ENCODE data around the gene CARMIL1.

The CARMIL1 gene

DNA sequence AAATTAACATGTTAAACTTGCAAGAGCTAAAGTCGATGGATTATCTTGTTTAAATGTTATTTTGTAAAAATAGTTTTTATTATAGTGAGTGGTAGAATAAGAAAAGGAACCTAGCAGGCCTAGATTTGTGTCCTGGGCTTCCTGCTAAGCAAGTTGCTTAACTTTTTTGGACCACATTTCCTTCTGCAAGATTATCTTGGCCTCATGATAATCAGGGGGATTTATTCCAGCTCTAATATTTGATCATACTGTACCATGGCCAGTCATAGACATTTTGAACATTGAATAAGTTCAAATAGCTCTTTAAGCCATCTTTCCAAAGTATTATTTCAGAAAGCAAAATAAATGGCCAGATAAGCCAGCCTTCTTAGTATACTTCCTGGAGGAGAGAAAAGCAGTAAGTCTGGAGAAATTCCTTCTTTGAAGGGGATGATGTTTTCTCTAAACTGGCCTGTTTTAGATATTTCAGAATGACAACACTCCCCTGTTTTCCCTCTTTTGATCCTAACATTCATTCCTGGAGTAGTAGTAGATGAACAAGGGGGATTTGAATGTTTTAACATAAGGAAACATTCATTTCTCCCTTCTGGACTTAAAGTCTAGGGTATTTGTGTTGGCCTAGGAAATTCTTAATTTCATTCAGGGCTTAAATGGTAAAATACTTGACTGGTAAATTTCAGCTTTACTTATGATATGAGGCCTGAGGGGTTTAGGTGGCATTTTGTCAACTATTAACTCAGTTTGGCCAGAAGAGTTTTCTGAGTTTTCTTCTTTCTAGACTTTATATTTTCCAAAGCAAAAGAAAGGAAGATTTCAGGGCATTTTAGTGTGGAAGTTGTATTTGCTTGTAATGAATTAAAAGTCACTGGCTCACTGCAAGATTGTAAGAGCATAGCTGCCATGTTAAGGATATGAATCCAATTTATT lies 264.1 kb downstream of the CARMIL1 start:
- Histone ChIP-seq H3K9me3 (ENCODE audit: insufficient read depth, low read depth, low read length) (no peaks in the 10 kb centered on the region), H3K9me2 (replicated peaks; ENCODE audit: low read depth, low read length) (no peaks in the 10 kb centered on the region), H3K79me2 (ENCODE audit: insufficient read depth, low read length) (no peaks in the 10 kb centered on the region), H3K4me1 (ENCODE audit: insufficient read depth, low read length, poor library complexity, severe bottlenecking) (peaks cover 34% of the 10 kb centered on the region), H3K36me3 (ENCODE audit: insufficient read depth, low read length) (no peaks in the 10 kb centered on the region), H3K4me2 (ENCODE audit: low read depth, low read length, poor library complexity, severe bottlenecking) (peak overlapping the region; percentile 51), H4K20me1 (ENCODE audit: insufficient read depth, low read length, poor library complexity, severe bottlenecking) (no peaks in the 10 kb centered on the region), H3K27me3 (ENCODE audit: insufficient read depth, low read length, poor library complexity, severe bottlenecking) (no peaks in the 10 kb centered on the region), H3K9ac (ENCODE audit: low read depth, low read length, poor library complexity, severe bottlenecking) (no peak overlapping the region), H3K4me3 (ENCODE audit: low read length, poor library complexity, severe bottlenecking) (peak overlapping the region; percentile 21), H2AFZ (ENCODE audit: low read length) (no peak overlapping the region), H3F3A (ENCODE audit: low read depth) (no peaks in the 10 kb centered on the region)
- TF ChIP-seq, protein P1, sequence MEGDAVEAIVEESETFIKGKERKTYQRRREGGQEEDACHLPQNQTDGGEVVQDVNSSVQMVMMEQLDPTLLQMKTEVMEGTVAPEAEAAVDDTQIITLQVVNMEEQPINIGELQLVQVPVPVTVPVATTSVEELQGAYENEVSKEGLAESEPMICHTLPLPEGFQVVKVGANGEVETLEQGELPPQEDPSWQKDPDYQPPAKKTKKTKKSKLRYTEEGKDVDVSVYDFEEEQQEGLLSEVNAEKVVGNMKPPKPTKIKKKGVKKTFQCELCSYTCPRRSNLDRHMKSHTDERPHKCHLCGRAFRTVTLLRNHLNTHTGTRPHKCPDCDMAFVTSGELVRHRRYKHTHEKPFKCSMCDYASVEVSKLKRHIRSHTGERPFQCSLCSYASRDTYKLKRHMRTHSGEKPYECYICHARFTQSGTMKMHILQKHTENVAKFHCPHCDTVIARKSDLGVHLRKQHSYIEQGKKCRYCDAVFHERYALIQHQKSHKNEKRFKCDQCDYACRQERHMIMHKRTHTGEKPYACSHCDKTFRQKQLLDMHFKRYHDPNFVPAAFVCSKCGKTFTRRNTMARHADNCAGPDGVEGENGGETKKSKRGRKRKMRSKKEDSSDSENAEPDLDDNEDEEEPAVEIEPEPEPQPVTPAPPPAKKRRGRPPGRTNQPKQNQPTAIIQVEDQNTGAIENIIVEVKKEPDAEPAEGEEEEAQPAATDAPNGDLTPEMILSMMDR (conservative IDR thresholded peaks at IDR 0.05; ENCODE audit: low read length): no peak
- no peak for TF ChIP-seq EZH2phosphoT487 (IDR thresholded peaks at IDR 0.05; ENCODE audit: borderline replicate concordance)

DNA sequence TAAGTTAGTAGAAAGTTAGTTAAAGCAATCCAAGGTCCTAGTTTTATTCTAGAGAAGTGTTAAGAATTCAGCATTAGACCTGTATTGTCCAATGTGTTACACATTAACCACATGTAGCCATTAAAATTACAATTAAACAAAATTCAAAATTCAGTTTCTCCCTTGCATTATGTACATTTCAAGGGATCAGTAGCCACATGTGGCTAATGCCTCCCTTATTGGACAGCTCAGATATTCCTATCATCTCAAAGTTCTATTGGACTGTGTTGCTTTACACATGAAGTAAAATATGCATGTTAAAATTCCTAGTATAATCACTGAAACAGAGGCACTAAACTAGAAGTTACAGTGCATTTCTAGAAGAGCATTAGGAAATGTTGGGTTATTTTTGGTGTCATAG lies 265.7 kb downstream of the CARMIL1 start:
- Histone ChIP-seq H3K27me3 (ENCODE audit: insufficient read depth, low read length, poor library complexity, severe bottlenecking) (no peaks in the 10 kb centered on the region), H3K79me2 (ENCODE audit: insufficient read depth, low read length) (no peaks in the 10 kb centered on the region), H2AFZ (ENCODE audit: low read length) (no peak overlapping the region), H3K9me3 (ENCODE audit: insufficient read depth, low read depth, low read length) (no peaks in the 10 kb centered on the region), H3K4me1 (ENCODE audit: insufficient read depth, low read length, poor library complexity, severe bottlenecking) (peaks cover 29% of the 10 kb centered on the region), H3K4me3 (ENCODE audit: low read length, poor library complexity, severe bottlenecking) (no peak overlapping the region), H3K36me3 (ENCODE audit: insufficient read depth, low read length) (no peaks in the 10 kb centered on the region), H3F3A (ENCODE audit: low read depth) (no peaks in the 10 kb centered on the region), H3K4me2 (ENCODE audit: low read depth, low read length, poor library complexity, severe bottlenecking) (peak overlapping the region; percentile 51), H3K9ac (ENCODE audit: low read depth, low read length, poor library complexity, severe bottlenecking) (no peak overlapping the region), H3K9me2 (replicated peaks; ENCODE audit: low read depth, low read length) (no peaks in the 10 kb centered on the region), H4K20me1 (ENCODE audit: insufficient read depth, low read length, poor library complexity, severe bottlenecking) (no peaks in the 10 kb centered on the region)
- no peak for TF ChIP-seq EZH2phosphoT487 (IDR thresholded peaks at IDR 0.05; ENCODE audit: borderline replicate concordance)

DNA sequence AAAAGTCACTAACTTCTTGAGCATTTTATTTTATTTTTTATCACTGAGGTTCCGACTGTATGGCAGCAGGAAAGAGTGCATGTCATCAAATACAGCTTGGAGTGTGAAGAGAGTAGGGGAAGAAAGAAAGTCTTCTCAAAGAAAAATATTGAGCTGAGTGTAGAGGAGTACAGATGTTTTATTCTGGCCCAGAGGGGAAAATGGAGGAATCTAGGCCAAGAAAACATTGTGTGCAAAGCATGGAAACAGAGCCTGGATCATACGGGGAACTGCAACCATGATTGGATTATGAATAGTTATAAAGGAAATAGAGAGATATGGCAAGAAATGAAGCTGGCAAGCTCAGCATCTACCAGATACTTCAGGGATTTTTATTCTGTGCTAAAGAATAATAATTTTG lies 268.6 kb downstream of the CARMIL1 start:
- Histone ChIP-seq H3K9ac (ENCODE audit: low read depth, low read length, poor library complexity, severe bottlenecking) (no peak overlapping the region), H3K9me2 (replicated peaks; ENCODE audit: low read depth, low read length) (no peaks in the 10 kb centered on the region), H3K4me3 (ENCODE audit: low read length, poor library complexity, severe bottlenecking) (no peak overlapping the region), H3K36me3 (ENCODE audit: insufficient read depth, low read length) (no peaks in the 10 kb centered on the region), H3K9me3 (ENCODE audit: insufficient read depth, low read depth, low read length) (no peaks in the 10 kb centered on the region), H3K27me3 (ENCODE audit: insufficient read depth, low read length, poor library complexity, severe bottlenecking) (no peaks in the 10 kb centered on the region), H3K4me1 (ENCODE audit: insufficient read depth, low read length, poor library complexity, severe bottlenecking) (peaks cover 24% of the 10 kb centered on the region), H2AFZ (ENCODE audit: low read length) (no peak overlapping the region), H3K4me2 (ENCODE audit: low read depth, low read length, poor library complexity, severe bottlenecking) (no peak overlapping the region), H3K79me2 (ENCODE audit: insufficient read depth, low read length) (no peaks in the 10 kb centered on the region), H3F3A (ENCODE audit: low read depth) (no peaks in the 10 kb centered on the region), H4K20me1 (ENCODE audit: insufficient read depth, low read length, poor library complexity, severe bottlenecking) (no peaks in the 10 kb centered on the region)
- TF ChIP-seq, protein P1 (conservative IDR thresholded peaks at IDR 0.05; ENCODE audit: low read length): no peak
